Colonic mucosa (tissue), 4 donors: ENCODE data around the gene SMURF2. TPM values are rescaled to one million over a fixed set of nuclear protein-coding genes. Genes with fewer than 3 reads are reported as not detected.
"Not testable (repeated sequence)": the region's sequence is repeated elsewhere in the genome, so short reads cannot be mapped to it uniquely, and the experiment has no call there.

Source experiments
- DNase-seq: peaks from one replicate; pipeline ENCODE4 v3.0.0-alpha.2; 2020
- H3K27ac ChIP-seq: fragments of 200-600 bp; one replicate; pipeline ENCODE4 v1.8.0; 2021
- H3K27me3 ChIP-seq: fragments of 200-600 bp; one replicate; pipeline ENCODE4 v1.8.0; 2021
- H3K36me3 ChIP-seq: fragments of 200-600 bp; one replicate; pipeline ENCODE4 v1.8.0; 2021
- H3K4me1 ChIP-seq: fragments of 200-600 bp; one replicate; pipeline ENCODE4 v1.8.0; 2021; ENCODE audit warnings: mild to moderate bottlenecking
- H3K4me3 ChIP-seq: fragments of 200-600 bp; one replicate; pipeline ENCODE4 v1.8.0; 2021
- H3K9ac ChIP-seq, 2 donors: one replicate each; pipeline ENCODE4 v1.7.0; 2013; ENCODE audit warnings: control low read depth in 2 of 2, low read depth in 2 of 2, low read length in 2 of 2
- H3K9me3 ChIP-seq: fragments of 200-600 bp; one replicate; pipeline ENCODE4 v1.8.0; 2021
- intact Hi-C: fragments of 100-400 bp; cut with DNase I; formaldehyde crosslinking; loops from one replicate; pipeline ENCODE4 v1.14.1; 2022
- total RNA-seq, 2 donors: library from RNA; stranded (reverse); fragmentation: NEBNext Ultra II Directional in 1 of 2; extraction: Animal tissue kit (Norgen Biotek cat#: 25700) in 1 of 2; gene quantifications; one replicate each; pipeline ENCODE4 v1.2.1, GENCODE V29; 2021
- TF ChIP-seq, protein P1 (sequence below): fragments of 200-600 bp; IDR thresholded peaks from one replicate; pipeline ENCODE4 v1.8.0; 2022; ENCODE audit warnings: antibody characterized with exemption, mild to moderate bottlenecking
- donor health status: healthy.
- donor health status: DM: no; HTN: no; CAD: no.
- donor health status: DM: no; HTN: no; CAD: no.

Gene SMURF2
- total RNA-seq, 2 donors from 2014 or later: 10.6 to 18.6 TPM

DNA sequence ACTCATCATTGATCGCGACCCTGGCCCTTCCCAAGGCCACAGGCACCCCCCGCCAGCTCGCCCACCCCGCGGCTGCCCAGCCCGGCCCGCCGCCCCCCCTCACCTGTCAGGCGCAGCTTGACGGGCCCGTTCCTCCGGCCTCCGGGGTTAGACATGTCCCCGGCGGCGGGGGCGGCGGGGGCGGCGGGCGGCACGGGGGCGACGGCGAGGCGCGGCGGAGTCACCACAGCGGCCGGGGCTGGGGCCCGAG lies 456 bp downstream of the SMURF2 start:
- Histone ChIP-seq H3K4me1 (no peaks in the 10 kb centered on the region), H3K9ac (peak overlapping the region; percentile 71 to 81), H3K9me3 (no peaks in the 10 kb centered on the region), H3K27me3 (no peaks in the 10 kb centered on the region), H3K27ac (peak overlapping the region; percentile 92), H3K36me3 (no peaks in the 10 kb centered on the region), H3K4me3 (peak overlapping the region; percentile 66)
- TF ChIP-seq, protein P1, sequence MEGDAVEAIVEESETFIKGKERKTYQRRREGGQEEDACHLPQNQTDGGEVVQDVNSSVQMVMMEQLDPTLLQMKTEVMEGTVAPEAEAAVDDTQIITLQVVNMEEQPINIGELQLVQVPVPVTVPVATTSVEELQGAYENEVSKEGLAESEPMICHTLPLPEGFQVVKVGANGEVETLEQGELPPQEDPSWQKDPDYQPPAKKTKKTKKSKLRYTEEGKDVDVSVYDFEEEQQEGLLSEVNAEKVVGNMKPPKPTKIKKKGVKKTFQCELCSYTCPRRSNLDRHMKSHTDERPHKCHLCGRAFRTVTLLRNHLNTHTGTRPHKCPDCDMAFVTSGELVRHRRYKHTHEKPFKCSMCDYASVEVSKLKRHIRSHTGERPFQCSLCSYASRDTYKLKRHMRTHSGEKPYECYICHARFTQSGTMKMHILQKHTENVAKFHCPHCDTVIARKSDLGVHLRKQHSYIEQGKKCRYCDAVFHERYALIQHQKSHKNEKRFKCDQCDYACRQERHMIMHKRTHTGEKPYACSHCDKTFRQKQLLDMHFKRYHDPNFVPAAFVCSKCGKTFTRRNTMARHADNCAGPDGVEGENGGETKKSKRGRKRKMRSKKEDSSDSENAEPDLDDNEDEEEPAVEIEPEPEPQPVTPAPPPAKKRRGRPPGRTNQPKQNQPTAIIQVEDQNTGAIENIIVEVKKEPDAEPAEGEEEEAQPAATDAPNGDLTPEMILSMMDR: no peak
- intact Hi-C loops: loop anchor here (10.0 kb wide), 1 partner anchor 73 kb away; no protein-coding TSS in a partner anchor
- no peak for DNase-seq

DNA sequence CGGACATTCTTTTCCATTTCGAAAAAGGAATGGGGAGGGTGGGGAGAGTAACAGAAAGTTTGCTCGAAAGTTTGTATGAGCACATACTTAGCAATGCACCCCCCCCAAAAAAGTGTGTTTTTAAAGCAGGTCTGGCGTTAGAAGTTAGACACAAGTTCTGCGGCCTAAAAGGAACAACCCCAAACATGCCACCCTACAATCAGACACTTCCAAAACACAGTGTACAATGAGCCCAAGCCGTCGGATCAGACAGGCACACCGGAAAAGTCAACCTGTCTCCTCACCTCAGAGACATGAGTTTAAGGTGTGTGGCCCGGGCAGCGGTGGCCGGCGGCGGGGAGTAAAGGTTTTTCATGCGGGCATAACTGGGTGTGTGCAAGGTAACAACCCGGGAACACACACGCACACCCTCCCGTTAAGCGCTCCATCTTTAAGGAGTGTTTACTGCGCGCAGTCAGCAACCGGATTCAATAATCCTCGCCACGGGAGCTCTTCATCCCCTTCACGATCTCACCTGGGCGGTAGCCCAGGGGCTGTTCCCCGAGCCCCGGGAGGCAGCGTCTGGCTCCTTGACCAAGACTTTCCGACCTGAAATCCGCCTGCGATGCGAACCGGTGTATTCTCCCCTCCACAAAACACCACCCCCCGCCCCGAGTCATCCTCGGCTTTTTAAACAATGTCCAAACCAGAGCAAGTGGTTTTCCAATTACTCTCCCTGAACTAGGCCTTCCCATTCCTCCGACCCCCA lies 955 bp downstream of the SMURF2 start:
- H3K4me1 ChIP-seq, H3K36me3 ChIP-seq, H3K9me3 ChIP-seq, H3K27me3 ChIP-seq: not testable (repeated sequence)
- Histone ChIP-seq H3K9ac (peak overlapping the region; percentile 71 to 81), H3K4me3 (peak overlapping the region; percentile 66), H3K27ac (peak overlapping the region; percentile 92)
- intact Hi-C loops: loop anchor here (10.0 kb wide), 1 partner anchor 74 kb away; no protein-coding TSS in a partner anchor
- peak; percentile 66 for DNase-seq

DNA sequence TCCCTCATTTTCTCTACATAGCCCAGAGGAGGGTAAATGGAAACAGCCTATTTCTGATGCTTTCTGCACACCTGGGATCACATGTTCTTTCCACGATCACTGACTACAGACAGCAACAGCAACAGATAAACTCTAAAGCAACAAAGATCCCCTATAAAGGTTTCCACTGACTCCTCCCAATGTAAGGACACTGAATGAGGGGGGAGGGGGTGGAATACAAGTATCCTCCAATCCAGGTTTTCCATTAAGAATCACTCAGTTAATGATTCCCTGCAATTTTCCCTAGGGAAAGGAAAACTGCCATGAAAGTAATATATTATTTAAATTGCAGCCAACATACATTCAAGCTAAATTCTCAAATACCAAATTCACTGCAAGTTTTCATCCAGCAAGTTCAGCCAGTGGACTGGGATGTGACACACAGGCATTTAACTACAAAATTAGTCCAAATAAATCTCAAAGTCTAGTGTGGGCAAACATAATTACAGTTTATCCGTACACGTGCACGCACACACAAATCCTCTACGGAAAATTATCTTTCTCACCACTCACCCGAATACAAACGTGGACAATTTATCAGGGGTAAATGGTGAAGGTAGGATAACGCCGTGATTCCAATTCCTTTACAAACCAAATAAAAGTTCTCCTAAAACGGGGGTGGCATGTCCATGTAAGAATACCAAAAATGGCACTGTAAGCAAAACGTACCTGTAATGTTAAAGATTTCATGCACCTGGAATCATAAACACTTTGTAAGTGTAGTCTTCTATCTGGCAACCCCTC lies 1.7 kb downstream of the SMURF2 start:
- not testable (repeated sequence) for H3K27me3 ChIP-seq, H3K27ac ChIP-seq, DNase-seq, H3K4me1 ChIP-seq, H3K36me3 ChIP-seq, H3K9me3 ChIP-seq
- intact Hi-C loops: loop anchor here (10.0 kb wide), 1 partner anchor 74 kb away; no protein-coding TSS in a partner anchor
- H3K4me3 ChIP-seq: peak overlapping the region; percentile 66
- H3K9ac ChIP-seq: peak overlapping the region; percentile 18 to 71

DNA sequence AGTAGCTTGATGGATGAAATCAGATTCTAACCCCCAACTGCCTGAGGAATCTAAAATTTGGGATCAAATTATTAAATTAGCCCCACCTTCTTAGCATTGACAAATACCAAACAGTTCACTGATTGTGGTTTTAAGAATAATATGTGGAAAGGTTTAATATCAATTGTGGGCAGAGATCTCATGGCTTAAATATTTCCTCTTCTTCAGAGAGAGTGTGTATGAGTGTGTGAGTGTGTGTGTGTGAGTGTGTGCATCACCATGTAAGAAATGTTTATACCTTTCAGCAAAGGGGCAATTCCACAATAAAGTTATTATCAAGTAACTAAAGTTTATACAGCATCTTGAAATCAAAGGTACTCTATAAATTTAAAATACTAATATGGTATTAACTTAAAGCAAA lies 3.2 kb downstream of the SMURF2 start:
- no peak overlapping the region for H3K27ac ChIP-seq
- DNase-seq: no peak
- intact Hi-C loops: no loop called here
- no peak overlapping the region for H3K9ac ChIP-seq
- H3K27me3 ChIP-seq: no peaks in the 10 kb centered on the region
- H3K4me1 ChIP-seq: no peaks in the 10 kb centered on the region
- TF ChIP-seq, protein P1: no peak
- H3K9me3 ChIP-seq: no peaks in the 10 kb centered on the region
- H3K4me3 ChIP-seq: no peak overlapping the region
- no peaks in the 10 kb centered on the region for H3K36me3 ChIP-seq

DNA sequence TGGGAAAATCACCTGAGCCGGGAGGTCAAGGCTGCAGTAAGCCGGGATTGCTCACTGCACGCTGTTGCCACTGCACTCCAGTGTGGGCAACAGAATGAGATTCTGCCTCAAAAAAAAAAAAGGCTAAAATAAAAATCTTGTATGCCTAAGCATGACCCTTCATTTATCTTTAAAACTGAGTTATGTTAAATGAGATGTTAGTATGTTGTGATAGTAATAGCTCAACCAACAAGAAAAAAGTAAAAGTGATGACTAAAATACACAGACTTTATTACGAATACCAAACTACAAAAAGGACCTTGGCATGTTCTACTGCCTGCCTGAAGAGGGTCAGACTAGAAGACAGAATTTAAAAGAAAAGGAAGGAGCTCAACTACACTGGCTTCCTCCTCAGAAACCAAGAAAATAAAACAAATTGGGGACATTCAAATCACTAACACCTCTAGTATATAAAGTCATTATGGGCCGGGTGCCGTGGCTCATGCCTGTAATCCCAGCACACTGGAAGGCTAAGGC lies 4.4 kb downstream of the SMURF2 start:
- Histone ChIP-seq H3K36me3 (no peaks in the 10 kb centered on the region), H3K27ac (no peak overlapping the region), H3K27me3 (no peaks in the 10 kb centered on the region), H3K4me3 (no peak overlapping the region), H3K4me1 (no peaks in the 10 kb centered on the region), H3K9ac (no peak overlapping the region), H3K9me3 (no peaks in the 10 kb centered on the region)
- intact Hi-C loops: no loop called here
- DNase-seq: no peak
- TF ChIP-seq, protein P1: no peak

DNA sequence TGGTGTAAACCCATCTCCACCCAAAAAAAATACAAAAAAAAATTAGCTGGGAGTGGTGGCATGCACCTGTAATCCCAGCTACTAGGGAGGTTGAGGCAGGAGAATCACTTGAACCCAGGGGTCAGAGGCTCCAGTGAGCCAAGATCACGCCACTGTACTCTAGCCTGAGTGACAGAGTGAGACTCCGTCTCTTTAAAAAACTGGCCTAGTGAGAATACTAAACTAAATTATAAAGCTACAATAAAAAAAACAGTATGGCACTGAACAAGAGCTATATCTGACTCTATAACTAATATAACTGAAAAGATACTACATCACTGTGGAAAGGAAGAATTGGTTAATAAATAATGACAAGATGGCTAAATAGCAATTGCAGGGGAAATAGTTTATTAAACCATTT lies 6.4 kb downstream of the SMURF2 start:
- intact Hi-C loops: no loop called here
- Histone ChIP-seq H3K27me3 (no peaks in the 10 kb centered on the region), H3K9me3 (no peaks in the 10 kb centered on the region), H3K9ac (no peak overlapping the region), H3K4me3 (no peak overlapping the region), H3K27ac (no peak overlapping the region), H3K4me1 (no peaks in the 10 kb centered on the region), H3K36me3 (no peaks in the 10 kb centered on the region)
- TF ChIP-seq, protein P1: no peak
- no peak for DNase-seq
